Spleen (tissue), 11 donors: ENCODE results near the gene MAP4K3. TPM values are rescaled to one million over a fixed set of nuclear protein-coding genes. Genes with fewer than 3 reads are reported as not detected.

Experiments used
- DNase-seq: peaks from one replicate; pipeline ENCODE4 v3.0.0-alpha.2; 2020
- H3K27ac ChIP-seq, 8 donors: fragments of 200-600 bp; sonication (generic) in 7 of 8; 1 replicate in 4 of 8; 2 replicates in 4 of 8; pipeline versions ENCODE4 v1.5.0 to v1.8.0; 2016 to 2021; ENCODE audit warnings: inconsistent platforms in 4 of 8, mild to moderate bottlenecking in 4 of 8, moderate library complexity in 1 of 8
- H3K27me3 ChIP-seq, 7 donors: fragments of 200-600 bp; sonication (generic) in 6 of 7; replicated peaks in 1 of 7; 1 replicate in 4 of 7; 2 replicates in 3 of 7; pipeline versions ENCODE4 v1.5.0 to v1.8.0; 2016 to 2021; ENCODE audit warnings: inconsistent platforms in 3 of 7, mild to moderate bottlenecking in 1 of 7
- H3K36me3 ChIP-seq, 6 donors: fragments of 200-600 bp; sonication (generic) in 5 of 6; 1 replicate in 4 of 6; 2 replicates in 2 of 6; pipeline versions ENCODE4 v1.5.0 to v1.8.0; 2016 to 2021; ENCODE audit warnings: inconsistent platforms in 2 of 6
- H3K4me1 ChIP-seq, 6 donors: fragments of 200-600 bp; sonication (generic) in 5 of 6; 1 replicate in 3 of 6; 2 replicates in 3 of 6; pipeline versions ENCODE4 v1.5.0 to v1.8.0; 2016 to 2021; ENCODE audit warnings: inconsistent platforms in 3 of 6
- H3K4me3 ChIP-seq, 8 donors: fragments of 200-600 bp; sonication (generic) in 7 of 8; 1 replicate in 4 of 8; 2 replicates in 4 of 8; pipeline versions ENCODE4 v1.5.0 to v1.8.0; 2016 to 2021; ENCODE audit warnings: inconsistent platforms in 4 of 8, mild to moderate bottlenecking in 4 of 8, moderate library complexity in 2 of 8
- H3K9me3 ChIP-seq, 8 donors: fragments of 200-600 bp; sonication (generic) in 7 of 8; 1 replicate in 4 of 8; 2 replicates in 4 of 8; pipeline versions ENCODE4 v1.5.0 to v1.8.0; 2016 to 2021; ENCODE audit warnings: inconsistent platforms in 4 of 8
- CTCF ChIP-seq, 11 experiments: fragments of 200-600 bp in 7 of 11; fragments of 450-650 bp in 4 of 11; sonication (generic) in 4 of 11; IDR thresholded peaks in 8 of 11; conservative IDR thresholded peaks in 3 of 11; 1 replicate in 7 of 11; 2 replicates in 4 of 11; pipeline versions ENCODE4 v1.4.0 to v1.8.0; 2016 to 2021; ENCODE audit warnings: antibody characterized with exemption in 11 of 11, inconsistent platforms in 4 of 11, mild to moderate bottlenecking in 1 of 11
- POLR2A ChIP-seq, 3 donors: fragments of 450-650 bp; IDR thresholded peaks; one replicate each; pipeline ENCODE4 v1.5.1; 2017; ENCODE audit warnings: antibody characterized with exemption in 3 of 3, mild to moderate bottlenecking in 1 of 3
- POLR2AphosphoS5 ChIP-seq, 3 donors: sonication (generic); formaldehyde crosslinking; IDR thresholded peaks; one replicate each; pipeline ENCODE4 v1.5.1; 2017; ENCODE audit warnings: antibody characterized with exemption in 3 of 3
- WGBS, 5 donors: extraction: QIAGEN DNeasy Blood & Tissue Kit in 3 of 5; methylation state at CpG; one replicate each; pipeline versions ENCODE4 v1.1.5 to v1.1.7; 2013 to 2018; 5-methylcytosine and 5-hydroxymethylcytosine counted together
- intact Hi-C: fragments of 100-400 bp; cut with DNase I; formaldehyde crosslinking; loops from one replicate; pipeline ENCODE4 v1.15.0; 2023; ENCODE audit warnings: low total_unique reads
- polyA plus RNA-seq, 3 donors: library from polyadenylated mRNA; stranded (reverse); fragments of 200-250 nt; gene quantifications; one replicate each; pipeline ENCODE4 v1.2.1, GENCODE V29; 2013
- total RNA-seq, 7 donors: library from RNA; depleted of rRNA in 3 of 7; stranded (reverse); fragments of >200 nt in 3 of 7; fragmentation: NEBNext Ultra II Directional in 4 of 7; extraction: Animal tissue kit (Norgen Biotek cat#: 25700) in 4 of 7; gene quantifications; one replicate each; pipeline versions ENCODE4 v1.1.0 to v1.2.1, GENCODE V29; 2016 to 2021
- donor health status: healthy with polysubstance abuse.
- donor health status: DM: no; HTN: no; CAD: no; lungs with moderate emphysema.
- donor health status: DM: no; HTN: no; CAD: no.
- donor health status: Bipolar disorder and iron deficiency.
- donor health status: healthy.
- donor health status: DM: no; HTN: no; CAD: no.
- donor health status: DM: yes; HTN: yes; CAD: no.

Gene MAP4K3
- total and polyA plus RNA-seq, 10 donors, result 5.8 to 49.5 (median 32.6) TPM

GRCh38 chr2:39394516-39394961, 42.5 kb downstream of the MAP4K3 start:
- Histone ChIP-seq H3K27ac (no peak overlapping the region), H3K4me3 (no peak overlapping the region), H3K36me3 (no peaks in the 10 kb centered on the region), H3K9me3 (no peaks in the 10 kb centered on the region), H3K27me3 (no peaks in the 10 kb centered on the region), H3K4me1 (peaks cover 2 to 11% (median 6%) of the 10 kb centered on the region in 6 donors)
- TF ChIP-seq POLR2AphosphoS5 (IDR thresholded peaks at IDR 0.05) (no peak), CTCF (IDR thresholded peaks at IDR 0.05 in 8 of 11, conservative IDR thresholded peaks at IDR 0.05 in 3 of 11) (no peak), POLR2A (IDR thresholded peaks at IDR 0.05) (no peak)
- WGBS, 5 donors, result 63 to 92% (median 83%) methylated on average over 5 of the region's 5 CpGs
- no peak for DNase-seq
- intact Hi-C loops, result no loop called here

- intact Hi-C loops, result no loop called here
These were observed 44.4 kb downstream of the MAP4K3 start for GRCh38 chr2:39392672-39393071.

GRCh38 chr2:39390216-39390615, 46.9 kb downstream of the MAP4K3 start:
- 88 to 94% (median 92%) methylated on average over 4 of the region's 4 CpGs for WGBS, 5 donors
- TF ChIP-seq CTCF (IDR thresholded peaks at IDR 0.05 in 8 of 11, conservative IDR thresholded peaks at IDR 0.05 in 3 of 11), result no peak
- TF ChIP-seq POLR2AphosphoS5 (IDR thresholded peaks at IDR 0.05), result no peak
- TF ChIP-seq POLR2A (IDR thresholded peaks at IDR 0.05), result no peak
- DNase-seq, result no peak
- intact Hi-C loops, result no loop called here
- H3K36me3 ChIP-seq, result no peaks in the 10 kb centered on the region
- no peak overlapping the region for H3K4me3 ChIP-seq
- peaks cover 0 to 5% (median 0%) of the 10 kb centered on the region in 8 donors for H3K9me3 ChIP-seq
- H3K4me1 ChIP-seq, result peaks cover 0 to 8% (median under 1%) of the 10 kb centered on the region in 6 donors
- H3K27ac ChIP-seq, result no peak overlapping the region
- no peaks in the 10 kb centered on the region for H3K27me3 ChIP-seq

More at GRCh38 chr2:39392672-39393071, 44.4 kb downstream of the MAP4K3 start:
- H3K27ac ChIP-seq, result no peak overlapping the region
- no peak for DNase-seq
- no peak for TF ChIP-seq POLR2A (IDR thresholded peaks at IDR 0.05)
- no peak for TF ChIP-seq CTCF (IDR thresholded peaks at IDR 0.05 in 8 of 11, conservative IDR thresholded peaks at IDR 0.05 in 3 of 11)
- TF ChIP-seq POLR2AphosphoS5 (IDR thresholded peaks at IDR 0.05), result no peak
- H3K4me3 ChIP-seq, result no peak overlapping the region
- no peaks in the 10 kb centered on the region for H3K36me3 ChIP-seq
- H3K9me3 ChIP-seq, result no peaks in the 10 kb centered on the region
- 61 to 82% (median 75%) methylated on average over 2 of the region's 2 CpGs for WGBS, 5 donors
- H3K4me1 ChIP-seq, result peaks cover 0 to 8% (median 4%) of the 10 kb centered on the region in 6 donors
- H3K27me3 ChIP-seq, result no peaks in the 10 kb centered on the region

GRCh38 chr2:39386064-39386463, 51.0 kb downstream of the MAP4K3 start:
- no peak for TF ChIP-seq POLR2A (IDR thresholded peaks at IDR 0.05)
- H3K4me3 ChIP-seq, result no peak overlapping the region
- no peaks in the 10 kb centered on the region for H3K36me3 ChIP-seq
- DNase-seq, result no peak
- intact Hi-C loops, result no loop called here
- H3K27ac ChIP-seq, result no peak overlapping the region
- H3K4me1 ChIP-seq, result peaks cover 0 to 10% (median 0%) of the 10 kb centered on the region in 6 donors
- peaks cover 0 to 5% (median 0%) of the 10 kb centered on the region in 8 donors for H3K9me3 ChIP-seq
- H3K27me3 ChIP-seq, result no peaks in the 10 kb centered on the region

- TF ChIP-seq CTCF (IDR thresholded peaks at IDR 0.05 in 8 of 11, conservative IDR thresholded peaks at IDR 0.05 in 3 of 11) (no peak), POLR2A (IDR thresholded peaks at IDR 0.05) (no peak), POLR2AphosphoS5 (IDR thresholded peaks at IDR 0.05) (no peak)
- Histone ChIP-seq H3K27ac (no peak overlapping the region), H3K4me3 (no peak overlapping the region), H3K27me3 (no peaks in the 10 kb centered on the region), H3K9me3 (peaks cover 0 to 5% (median 0%) of the 10 kb centered on the region in 8 donors), H3K36me3 (no peaks in the 10 kb centered on the region), H3K4me1 (peaks cover 4 to 18% (median 8%) of the 10 kb centered on the region in 6 donors)
- no peak for DNase-seq
- 93 to 100% (median 95%) methylated on average over 2 of the region's 2 CpGs for WGBS, 5 donors
- intact Hi-C loops, result no loop called here
These were observed 51.9 kb downstream of the MAP4K3 start for GRCh38 chr2:39385172-39385571.
